ENCODE measurements around the gene RIT2. TPM values are rescaled to one million over a fixed set of nuclear protein-coding genes. Genes with fewer than 3 reads are reported as not detected.

The RIT2 gene
- total RNA-seq, 4 donors from 2014 or later, result not detected

- H3K9me3 ChIP-seq, result no peaks in the 10 kb centered on the region
- H3K4me1 ChIP-seq, result no peaks in the 10 kb centered on the region
- DNase-seq (ENCODE audit: low spot score in 2 of 2), result no peak
- TF ChIP-seq POLR2A (IDR thresholded peaks at IDR 0.05), result no peak
- TF ChIP-seq EP300 (IDR thresholded peaks at IDR 0.05), result no peak
- no peak for TF ChIP-seq CTCF (IDR thresholded peaks at IDR 0.05)
- H3K27me3 ChIP-seq, result no peaks in the 10 kb centered on the region
- H3K27ac ChIP-seq, result no peak overlapping the region
- H3K4me3 ChIP-seq, result no peak overlapping the region
- no peaks in the 10 kb centered on the region for H3K36me3 ChIP-seq
These were observed 343.5 kb downstream of the RIT2 start for GRCh38 chr18:42771936-42772335.

GRCh38 chr18:42765302-42765701 is 350.2 kb downstream of the RIT2 start:
- H3K9me3 ChIP-seq, result no peaks in the 10 kb centered on the region
- H3K4me3 ChIP-seq, result no peak overlapping the region
- no peaks in the 10 kb centered on the region for H3K4me1 ChIP-seq
- 17 to 23% methylated on average over 2 of the region's 2 CpGs for WGBS, 2 donors
- DNase-seq (ENCODE audit: low spot score in 2 of 2), result no peak
- no peak overlapping the region for H3K27ac ChIP-seq
- TF ChIP-seq EP300 (IDR thresholded peaks at IDR 0.05) (no peak), POLR2A (IDR thresholded peaks at IDR 0.05) (no peak), CTCF (IDR thresholded peaks at IDR 0.05) (no peak)
- no peaks in the 10 kb centered on the region for H3K36me3 ChIP-seq
- no peaks in the 10 kb centered on the region for H3K27me3 ChIP-seq

GRCh38 chr18:42760290-42760689 is 355.2 kb downstream of the RIT2 start:
- TF ChIP-seq POLR2A (IDR thresholded peaks at IDR 0.05) (no peak), CTCF (IDR thresholded peaks at IDR 0.05) (no peak), EP300 (IDR thresholded peaks at IDR 0.05) (no peak)
- Histone ChIP-seq H3K27me3 (no peaks in the 10 kb centered on the region), H3K27ac (no peak overlapping the region), H3K4me1 (no peaks in the 10 kb centered on the region), H3K36me3 (no peaks in the 10 kb centered on the region), H3K9me3 (no peaks in the 10 kb centered on the region), H3K4me3 (no peak overlapping the region)
- 81 to 90% methylated on average over 1 of the region's 1 CpG for WGBS, 2 donors
- no peak for DNase-seq (ENCODE audit: low spot score in 2 of 2)

DNA sequence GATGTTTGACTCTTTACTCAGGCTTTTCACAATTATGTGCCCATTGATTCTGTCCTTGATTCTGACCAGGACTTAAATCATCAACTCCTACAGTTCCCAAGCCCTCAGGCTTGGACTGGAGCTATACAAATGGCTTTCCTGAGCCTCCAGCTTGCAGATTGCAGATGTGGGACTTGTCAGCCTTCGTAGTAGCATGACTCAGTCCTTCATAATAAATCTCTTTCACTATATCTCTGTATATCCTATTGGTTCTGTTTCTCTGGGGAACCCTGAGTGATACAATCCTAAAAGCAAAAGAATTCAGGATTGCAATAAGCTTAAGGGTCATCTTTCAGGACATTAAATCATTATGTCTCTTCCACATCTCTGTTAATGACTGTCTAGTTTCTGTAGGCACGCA is 356.6 kb downstream of the RIT2 start:
- Histone ChIP-seq H3K36me3 (no peaks in the 10 kb centered on the region), H3K27me3 (no peaks in the 10 kb centered on the region), H3K4me3 (no peak overlapping the region), H3K4me1 (no peaks in the 10 kb centered on the region), H3K27ac (no peak overlapping the region), H3K9me3 (no peaks in the 10 kb centered on the region)
- no peak for DNase-seq (ENCODE audit: low spot score in 2 of 2)
- TF ChIP-seq POLR2A (IDR thresholded peaks at IDR 0.05), result no peak
- no peak for TF ChIP-seq CTCF (IDR thresholded peaks at IDR 0.05)
- no peak for TF ChIP-seq EP300 (IDR thresholded peaks at IDR 0.05)
- WGBS, 2 donors, result 55% methylated on average over 2 of the region's 2 CpGs

DNA sequence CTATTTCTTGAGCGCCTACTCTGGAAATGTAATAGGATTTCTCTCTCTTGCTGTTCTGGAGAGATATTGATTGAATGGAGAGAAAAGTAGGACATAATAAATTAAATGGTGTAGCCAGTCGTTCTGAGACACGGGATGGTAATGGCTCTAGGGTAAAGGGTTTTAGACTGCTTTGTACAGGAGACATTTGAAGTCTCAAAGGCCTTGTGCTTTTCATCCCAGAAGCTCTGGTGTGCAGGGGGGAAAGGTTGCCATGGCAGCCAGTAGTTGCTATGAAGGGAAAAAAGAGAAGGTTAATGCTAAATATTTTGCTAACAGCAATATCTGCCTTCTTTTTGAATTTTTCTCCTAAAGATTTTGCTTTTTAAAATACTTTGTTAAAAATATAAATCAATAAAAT is 359.3 kb downstream of the RIT2 start:
- no peak overlapping the region for H3K4me3 ChIP-seq
- WGBS, 2 donors, result 56 to 59% methylated on average over 3 of the region's 3 CpGs
- no peak overlapping the region for H3K27ac ChIP-seq
- no peak for DNase-seq (ENCODE audit: low spot score in 2 of 2)
- no peaks in the 10 kb centered on the region for H3K36me3 ChIP-seq
- TF ChIP-seq CTCF (IDR thresholded peaks at IDR 0.05), result no peak
- no peaks in the 10 kb centered on the region for H3K9me3 ChIP-seq
- no peaks in the 10 kb centered on the region for H3K4me1 ChIP-seq
- H3K27me3 ChIP-seq, result no peaks in the 10 kb centered on the region

Measured in tibial nerve (tissue), 4 donors.